ENCODE measurements around the gene WDR47. TPM values are rescaled to one million over a fixed set of nuclear protein-coding genes. Genes with fewer than 3 reads are reported as not detected.

The WDR47 gene
- total and polyA plus RNA-seq, 10 of the 15 experiments (the other 5 are each of a cell fraction or from before 2014, with no cell fraction given): 2.4 to 9.7 (median 5.9) TPM

- TF ChIP-seq NBN (IDR thresholded peaks at IDR 0.05) (peak; percentile 96), CHD1 (IDR thresholded peaks at IDR 0.05; ENCODE audit: low read depth, low read length) (0 out of 2 replicates have a peak, but pooled peaks have one; percentile 5), SREBF1 (IDR thresholded peaks at IDR 0.05; ENCODE audit: low read length) (no peak), SIX5 (IDR thresholded peaks at IDR 0.05; ENCODE audit: low read depth, low read length, severe bottlenecking) (peak; percentile 50), MAX (IDR thresholded peaks at IDR 0.05; ENCODE audit: low read depth, low read length) (peak; percentile 86), MXI1 (IDR thresholded peaks at IDR 0.05; ENCODE audit: low read depth, low read length) (peak; percentile 75), E2F8 (IDR thresholded peaks at IDR 0.05; ENCODE audit: low read depth, partially characterized antibody) (no peak), RB1 (IDR thresholded peaks at IDR 0.05; ENCODE audit: borderline replicate concordance) (peak; percentile 50; the same call in 1 of the 2 replicates), FOXM1 (IDR thresholded peaks at IDR 0.05; ENCODE audit: low read depth, low read length) (no peak), YY1 (IDR thresholded peaks at IDR 0.05; ENCODE audit: low read depth, low read length) (peak; percentile 94), EZH2 (IDR thresholded peaks at IDR 0.05; ENCODE audit: borderline replicate concordance, control insufficient read depth, low read depth, low read length) (no peak), FOS (IDR thresholded peaks at IDR 0.05; ENCODE audit: borderline replicate concordance, extremely low read depth, insufficient read length) (no peak), GATAD2B (conservative IDR thresholded peaks at IDR 0.05; ENCODE audit: low read depth) (peak; percentile 65), NFYA (IDR thresholded peaks at IDR 0.05; ENCODE audit: borderline replicate concordance, low read depth, low read length) (no peak), MEF2A (IDR thresholded peaks at IDR 0.05; ENCODE audit: insufficient read depth, low read depth, low read length) (0 out of 2 replicates have a peak, but pooled peaks have one; percentile 34), ZBTB11 (CRISPR knock-in tag; IDR thresholded peaks at IDR 0.05) (no peak), MLLT1 (IDR thresholded peaks at IDR 0.05) (peak; percentile 100), CREB1 (IDR thresholded peaks at IDR 0.05; ENCODE audit: low read depth) (peak; percentile 95), TBL1XR1 (IDR thresholded peaks at IDR 0.05; ENCODE audit: low read depth, low read length) (0 out of 2 replicates have a peak, but pooled peaks have one; percentile 41), BACH1 (IDR thresholded peaks at IDR 0.05; ENCODE audit: borderline replicate concordance) (peak; percentile 62; the same call in 1 of the 2 replicates), TARDBP (IDR thresholded peaks at IDR 0.05; ENCODE audit: borderline replicate concordance) (peak; percentile 90)
Observed at GRCh38 chr1:109090196-109091077, 48.5 kb upstream of the WDR47 start, which contains the start of gene TMEM167B (continued).
